Esophagus muscularis mucosa (tissue), 4 donors: ENCODE data around the gene CD180. TPM values are rescaled to one million over a fixed set of nuclear protein-coding genes. Genes with fewer than 3 reads are reported as not detected.

Experiments used
- DNase-seq: peaks from one replicate; pipeline ENCODE4 v3.0.0-alpha.2; 2017; ENCODE audit errors: extremely low spot score
- H3K27ac ChIP-seq, 4 donors: fragments of 200-600 bp; sonication (generic); replicated peaks in 1 of 4; 1 replicate in 3 of 4; 2 replicates in 1 of 4; pipeline ENCODE4 v1.5.1; 2016 to 2019; ENCODE audit warnings: mild to moderate bottlenecking in 1 of 4
- H3K27me3 ChIP-seq, 4 donors: fragments of 200-600 bp; sonication (generic); one replicate each; pipeline versions ENCODE4 v1.5.1 to v1.6.0; 2016 to 2019
- H3K36me3 ChIP-seq, 4 donors: fragments of 200-600 bp; sonication (generic); one replicate each; pipeline ENCODE4 v1.5.1; 2016 to 2019
- H3K4me1 ChIP-seq, 4 donors: fragments of 200-600 bp; sonication (generic); one replicate each; pipeline ENCODE4 v1.5.1; 2016 to 2019
- H3K4me3 ChIP-seq, 4 donors: fragments of 200-600 bp; sonication (generic); 1 replicate in 2 of 4; 2 replicates in 2 of 4; pipeline ENCODE4 v1.5.1; 2016 to 2019; ENCODE audit warnings: mild to moderate bottlenecking in 4 of 4, moderate library complexity in 1 of 4
- H3K9me3 ChIP-seq, 4 donors: fragments of 200-600 bp; sonication (generic); 1 replicate in 3 of 4; 2 replicates in 1 of 4; pipeline ENCODE4 v1.5.1; 2016 to 2019
- CTCF ChIP-seq, 3 experiments: fragments of 200-600 bp in 2 of 3; fragments of 450-650 bp in 1 of 3; sonication (generic) in 2 of 3; IDR thresholded peaks; one replicate each; pipeline ENCODE4 v1.5.1; 2017 to 2019; ENCODE audit warnings: antibody characterized with exemption in 3 of 3, mild to moderate bottlenecking in 2 of 3, moderate library complexity in 1 of 3
- EP300 ChIP-seq: sonication (generic); formaldehyde crosslinking; IDR thresholded peaks from one replicate; pipeline ENCODE4 v1.6.1; 2017; ENCODE audit warnings: antibody characterized with exemption
- POLR2A ChIP-seq: fragments of 450-650 bp; IDR thresholded peaks from one replicate; pipeline ENCODE4 v1.6.1; 2017; ENCODE audit warnings: antibody characterized with exemption, moderate library complexity, mild to moderate bottlenecking, low read depth
- POLR2AphosphoS5 ChIP-seq, 2 donors: sonication (generic); formaldehyde crosslinking; IDR thresholded peaks; one replicate each; pipeline ENCODE4 v1.6.1; 2017; ENCODE audit warnings: antibody characterized with exemption in 2 of 2
- WGBS: methylation state at CpG from one replicate; pipeline ENCODE4 v1.1.5; 2018; 5-methylcytosine and 5-hydroxymethylcytosine counted together
- intact Hi-C: fragments of 100-400 bp; cut with DNase I; formaldehyde crosslinking; loops from one replicate; pipeline ENCODE4 v1.15.1; 2023
- total RNA-seq, 4 donors: library from RNA; depleted of rRNA; stranded (reverse); fragments of >200 nt; gene quantifications; one replicate each; pipeline versions ENCODE4 v1.1.0 to v1.2.1, GENCODE V29; 2016

Gene CD180
- total RNA-seq, 4 donors from 2014 or later, result 0.42 to 1.8 (median 0.67) TPM

- Histone ChIP-seq H3K4me3 (no peak overlapping the region), H3K36me3 (peaks cover 12 to 72% (median 44%) of the 10 kb centered on the region in 4 donors), H3K9me3 (no peaks in the 10 kb centered on the region), H3K27me3 (no peaks in the 10 kb centered on the region), H3K4me1 (peaks cover 0 to 38% (median 36%) of the 10 kb centered on the region in 4 donors), H3K27ac (no peak overlapping the region)
- WGBS, result 97% methylated on average over 31 of the region's 44 CpGs
- DNase-seq, result no peak
- TF ChIP-seq POLR2AphosphoS5 (IDR thresholded peaks at IDR 0.05) (no peak), POLR2A (no peak), EP300 (no peak), CTCF (IDR thresholded peaks at IDR 0.05) (no peak)
- intact Hi-C loops, result no loop called here
Observed at GRCh38 chr5:67163231-67163756, 33.3 kb downstream of the CD180 start.

- DNase-seq, result no peak
- 81% methylated on average over 5 of the region's 5 CpGs for WGBS
- peaks cover 0 to 44% (median 38%) of the 10 kb centered on the region in 4 donors for H3K4me1 ChIP-seq
- H3K27ac ChIP-seq, result peak overlapping the region in 2 of 4 donors; percentile 22 to 28
- no peaks in the 10 kb centered on the region for H3K27me3 ChIP-seq
- peaks cover 12 to 69% (median 37%) of the 10 kb centered on the region in 4 donors for H3K36me3 ChIP-seq
- H3K9me3 ChIP-seq, result no peaks in the 10 kb centered on the region
- H3K4me3 ChIP-seq, result no peak overlapping the region
- TF ChIP-seq EP300, result no peak
- no peak for TF ChIP-seq POLR2A
- TF ChIP-seq CTCF (IDR thresholded peaks at IDR 0.05), result no peak
- TF ChIP-seq POLR2AphosphoS5 (IDR thresholded peaks at IDR 0.05), result no peak
- intact Hi-C loops, result no loop called here
Observed at GRCh38 chr5:67161767-67162166, 34.8 kb downstream of the CD180 start.

- Histone ChIP-seq H3K27me3 (no peaks in the 10 kb centered on the region), H3K9me3 (no peaks in the 10 kb centered on the region), H3K36me3 (peaks cover 12 to 68% (median 38%) of the 10 kb centered on the region in 4 donors), H3K27ac (peak overlapping the region in 3 of 4 donors; percentile 22 to 38 (median 22)), H3K4me1 (peaks cover 0 to 38% (median 31%) of the 10 kb centered on the region in 4 donors), H3K4me3 (no peak overlapping the region)
- intact Hi-C loops, result no loop called here
- TF ChIP-seq EP300 (no peak), CTCF (IDR thresholded peaks at IDR 0.05) (no peak), POLR2AphosphoS5 (IDR thresholded peaks at IDR 0.05) (no peak), POLR2A (no peak)
- 48% methylated on average over 3 of the region's 3 CpGs for WGBS
- no peak for DNase-seq
Observed at GRCh38 chr5:67160985-67161384, 35.6 kb downstream of the CD180 start.

- intact Hi-C loops, result no loop called here
- no peaks in the 10 kb centered on the region for H3K27me3 ChIP-seq
- H3K27ac ChIP-seq, result peak overlapping the region in 2 of 4 donors; percentile 18 to 38
- no peak for DNase-seq
- peaks cover 0 to 32% (median 24%) of the 10 kb centered on the region in 4 donors for H3K4me1 ChIP-seq
- TF ChIP-seq EP300, result no peak
- TF ChIP-seq POLR2AphosphoS5 (IDR thresholded peaks at IDR 0.05), result no peak
- no peak for TF ChIP-seq CTCF (IDR thresholded peaks at IDR 0.05)
- no peak for TF ChIP-seq POLR2A
- H3K4me3 ChIP-seq, result no peak overlapping the region
- peaks cover 12 to 67% (median 38%) of the 10 kb centered on the region in 4 donors for H3K36me3 ChIP-seq
- no peaks in the 10 kb centered on the region for H3K9me3 ChIP-seq
- 88% methylated on average over 3 of the region's 3 CpGs for WGBS
Observed at GRCh38 chr5:67160272-67160671, 36.3 kb downstream of the CD180 start.
